ENCODE results near the gene SENP5.

The SENP5 gene

DNA sequence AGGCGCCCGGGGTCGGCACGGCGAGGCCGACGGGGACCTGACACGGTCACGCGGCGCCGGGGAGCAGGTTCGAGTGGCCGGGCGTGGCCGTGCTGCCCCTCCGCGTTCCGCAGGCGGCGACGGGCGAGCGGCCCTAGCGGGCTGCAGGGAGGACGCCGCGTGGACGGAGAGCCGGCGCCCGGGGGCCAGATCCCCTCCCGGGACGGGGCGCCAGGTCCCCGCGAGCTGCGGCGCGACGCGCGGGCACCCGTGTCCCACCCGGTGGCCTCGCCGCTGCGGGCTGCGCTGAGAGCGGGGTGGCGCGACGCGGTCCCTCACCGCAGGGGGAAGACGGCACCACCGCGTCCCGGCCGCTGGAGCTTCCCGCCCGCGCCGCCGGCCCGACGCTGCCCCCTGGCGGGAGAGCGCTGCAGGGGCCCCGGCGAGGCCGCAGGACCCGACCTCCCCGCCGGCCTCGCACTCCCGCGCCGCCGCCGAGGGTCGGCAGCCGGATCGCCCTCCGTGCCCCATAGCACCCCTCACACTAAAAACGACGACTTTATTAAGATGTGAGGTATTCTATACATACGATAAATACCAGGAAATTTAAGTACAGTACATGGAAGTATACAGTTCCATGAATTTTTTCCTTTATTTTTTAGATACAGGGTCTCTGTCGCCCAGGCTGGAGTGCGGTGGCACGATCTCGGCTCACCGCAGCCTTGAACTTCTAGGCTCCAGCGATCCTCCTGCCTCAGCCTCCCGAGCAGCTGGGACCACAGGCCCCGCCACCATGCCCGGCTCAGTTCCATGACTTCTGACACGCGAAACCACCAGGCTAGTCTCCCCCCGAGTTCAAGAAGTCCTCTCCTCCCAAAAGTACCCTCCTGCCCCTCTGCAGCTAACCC lies 102.2 kb downstream of the SENP5 start:
- FAIRE-seq, result no peak

DNA sequence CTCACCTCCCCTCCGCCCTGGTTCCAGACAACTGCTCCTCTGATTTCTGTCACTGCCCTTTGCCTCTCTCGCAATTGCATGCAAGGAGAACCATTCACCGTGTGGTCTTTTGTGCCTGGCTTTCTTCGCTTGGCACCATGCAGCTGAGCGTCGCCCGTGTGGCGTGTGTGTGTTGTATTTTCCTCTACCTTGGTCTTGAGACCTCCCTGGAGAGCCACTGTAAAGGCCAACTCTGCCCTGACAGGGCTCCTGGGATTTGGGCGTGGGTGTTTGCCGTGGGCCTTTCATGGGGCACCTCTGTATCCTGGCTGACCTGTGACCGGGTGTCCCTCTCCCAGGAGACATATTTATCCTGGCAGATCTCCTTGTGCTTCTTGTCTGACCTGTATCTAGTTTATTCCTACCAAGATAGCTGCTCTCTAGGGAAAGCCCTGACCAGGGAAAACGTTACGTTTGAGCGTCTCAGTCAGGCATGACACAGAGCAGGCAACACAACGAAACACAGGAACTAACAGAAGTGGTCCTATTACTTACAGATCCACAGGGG lies 102.9 kb downstream of the SENP5 start:
- FAIRE-seq, result no peak

- FAIRE-seq, result no peak
Observed at GRCh38 chr3:196971094-196971698, 103.5 kb downstream of the SENP5 start.

DNA sequence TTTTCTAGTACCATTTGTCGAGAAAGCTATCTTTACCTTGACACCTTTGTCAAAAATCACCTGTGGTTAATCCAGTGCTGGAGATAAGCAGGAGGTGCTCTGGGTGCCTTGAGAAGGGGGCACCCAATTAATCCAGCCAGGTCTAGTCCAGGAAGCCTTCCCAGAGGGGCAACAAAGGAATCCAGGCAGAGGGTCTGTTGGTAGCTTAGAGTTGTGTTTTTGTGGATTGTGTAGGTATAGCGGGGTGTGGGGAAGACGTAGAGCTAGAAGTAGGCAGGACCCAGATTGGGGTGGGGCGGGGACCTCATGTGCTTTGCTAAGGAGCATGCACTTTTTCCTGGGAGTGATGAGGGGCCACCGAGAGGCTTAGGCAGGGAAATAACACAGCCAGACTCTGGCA lies 106.9 kb downstream of the SENP5 start:
- no peak for FAIRE-seq

DNA sequence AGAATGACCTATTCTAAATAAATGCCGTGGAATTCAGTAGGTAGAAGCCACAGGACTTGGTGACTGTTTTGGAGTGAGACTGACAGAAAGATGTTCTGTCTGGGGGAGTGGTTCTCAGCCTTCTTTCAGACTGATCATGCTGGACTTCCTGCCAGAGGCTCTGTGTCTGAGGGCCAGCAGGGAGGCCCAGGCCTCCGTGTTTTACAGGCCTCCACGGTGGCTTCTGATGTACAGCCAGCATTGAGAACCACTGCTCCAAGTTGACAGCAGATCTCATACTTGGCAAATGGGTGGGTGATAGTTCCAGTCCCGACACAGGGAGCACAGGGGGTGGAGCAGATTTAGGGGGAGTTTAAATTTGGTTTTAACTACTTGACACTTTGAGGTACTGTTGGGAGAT lies 107.6 kb downstream of the SENP5 start:
- no peak for FAIRE-seq

DNA sequence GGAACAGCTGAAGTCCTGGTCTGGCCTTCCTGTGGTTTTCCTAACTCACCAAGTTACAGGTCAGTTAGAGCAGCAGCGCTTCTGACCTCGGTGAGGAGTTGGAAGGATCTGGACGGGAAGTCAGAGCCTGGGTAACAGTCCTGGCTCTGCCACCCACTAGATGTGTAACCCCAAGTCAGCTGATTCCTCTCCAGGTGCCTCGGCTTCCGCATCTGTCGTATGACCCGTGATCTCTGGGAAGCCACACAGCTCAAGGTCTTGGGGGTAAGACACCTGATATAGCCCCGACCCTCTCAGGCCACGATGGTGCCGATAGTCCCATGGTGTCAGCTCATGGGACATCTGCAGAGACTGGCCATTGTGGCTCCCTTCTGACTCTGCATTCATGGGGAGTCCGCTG lies 109.2 kb downstream of the SENP5 start:
- FAIRE-seq, result no peak

DNA sequence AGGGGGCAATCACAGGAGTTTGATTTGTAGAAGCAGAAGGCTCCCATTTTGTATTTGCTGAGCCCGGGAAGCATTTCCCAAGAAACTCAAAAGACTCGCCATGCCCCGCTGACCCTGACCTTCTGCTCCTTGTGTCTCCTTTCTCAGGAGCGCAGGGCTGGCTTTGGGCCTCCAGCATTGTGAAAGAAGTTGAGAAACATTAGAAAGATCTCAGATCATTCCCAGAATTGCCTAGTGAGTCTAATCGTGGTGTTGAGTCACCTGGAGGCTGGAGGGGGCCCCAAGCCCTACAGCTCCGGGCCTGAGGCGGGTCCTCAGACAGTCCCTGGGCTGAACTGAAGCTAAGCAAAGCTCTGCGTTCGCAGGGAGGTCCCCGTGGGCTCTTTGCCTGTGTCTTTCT lies 111.8 kb downstream of the SENP5 start:
- FAIRE-seq, result no peak

DNA sequence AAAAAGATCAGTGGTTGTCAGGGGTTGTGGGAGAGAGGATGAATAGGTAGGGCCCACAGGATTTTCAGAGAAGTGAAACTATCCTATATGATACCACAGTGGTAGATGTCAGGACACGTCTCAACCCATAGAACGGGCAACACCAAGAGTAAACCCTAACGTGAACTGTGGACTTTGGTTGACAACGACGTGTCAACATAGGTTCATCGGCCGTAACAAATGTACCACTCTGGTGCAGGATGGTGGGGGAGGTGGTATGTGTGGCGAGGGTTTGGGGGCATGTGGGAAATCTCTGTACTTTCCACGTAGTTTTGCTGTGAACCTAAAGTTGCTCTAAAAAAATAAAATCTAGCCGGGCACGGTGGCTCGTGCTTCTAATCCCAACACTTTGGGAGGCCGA lies 113.9 kb downstream of the SENP5 start:
- FAIRE-seq, result no peak

DNA sequence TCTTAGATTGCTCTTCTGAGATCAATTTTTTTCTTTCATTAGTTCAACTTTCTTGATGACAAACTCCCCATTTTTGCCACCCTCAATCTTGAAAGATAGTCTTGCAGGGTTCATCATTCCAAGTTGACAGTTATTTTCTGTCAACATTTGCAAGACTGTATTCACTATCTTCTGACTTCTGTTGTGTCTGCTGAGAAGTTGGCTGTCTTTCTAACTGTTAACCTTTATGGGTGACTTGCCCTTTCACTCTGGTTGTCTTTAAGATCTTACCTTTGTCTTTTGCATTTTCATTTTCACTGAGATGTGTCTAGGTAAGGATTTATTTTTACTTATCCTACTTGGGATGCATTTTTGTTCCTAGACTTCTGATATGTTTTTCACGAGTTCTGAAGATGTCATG lies 115.5 kb downstream of the SENP5 start:
- no peak for FAIRE-seq

Measured in A204.1 (cell line).